OCI-LY3 (cell line): ENCODE results near the gene POU5F1.

Experiments used
- H2AFZ ChIP-seq: fragments of 200-600, 300-600 bp; shearing (Covaris generic); 2 replicates; pipeline ENCODE4 v1.6.0; 2014; ENCODE audit warnings: antibody characterized with exemption, low read depth, low read length
- H3K27ac ChIP-seq: fragments of 200-600, 300-600 bp; sonication (generic); 2 replicates; pipeline ENCODE4 v1.5.1; 2014; ENCODE audit warnings: mild to moderate bottlenecking, low read length, moderate library complexity, mixed read lengths
- H3K27me3 ChIP-seq: fragments of 200-600, 300-600 bp; sonication (generic); 2 replicates; pipeline ENCODE4 v1.6.1; 2014; ENCODE audit warnings: low read depth, low read length, mixed read lengths
- H3K36me3 ChIP-seq: fragments of 200-600, 300-600 bp; sonication (generic); replicated peaks from 2 replicates; pipeline ENCODE3; 2014; ENCODE audit warnings: low read depth, low read length, mixed read lengths
- H3K4me1 ChIP-seq: fragments of 300-600, 200-600 bp; sonication (generic); 2 replicates; pipeline ENCODE4 v1.6.1; 2014; ENCODE audit warnings: low read length, mixed read lengths
- H3K4me2 ChIP-seq: fragments of 200-600, 300-600 bp; sonication (generic); 2 replicates; pipeline ENCODE4 v1.6.1; 2014; ENCODE audit warnings: low read length, mixed read lengths
- H3K4me3 ChIP-seq: fragments of 300-600, 200-600 bp; sonication (generic); 2 replicates; pipeline ENCODE4 v1.5.1; 2014; ENCODE audit warnings: antibody characterized with exemption, mild to moderate bottlenecking, low read length, moderate library complexity
- H3K79me2 ChIP-seq: fragments of 300-600, 200-600 bp; shearing (Covaris generic); 2 replicates; pipeline ENCODE4 v1.6.1; 2014; ENCODE audit warnings: mild to moderate bottlenecking, low read length, mixed read lengths
- H3K9ac ChIP-seq: fragments of 300-600, 200-600 bp; shearing (Covaris generic); 2 replicates; pipeline ENCODE4 v1.6.0; 2014; ENCODE audit warnings: mild to moderate bottlenecking, low read length, moderate library complexity
- H3K9me3 ChIP-seq: fragments of 200-600, 300-600 bp; shearing (Covaris generic); 2 replicates; pipeline ENCODE4 v1.6.1; 2014; ENCODE audit warnings: low read length, mixed read lengths; ENCODE audit not compliant: insufficient read depth
- H4K20me1 ChIP-seq: fragments of 200-600, 300-600 bp; sonication (generic); 2 replicates; pipeline ENCODE4 v1.6.1; 2016; ENCODE audit warnings: low read length, mixed read lengths; ENCODE audit not compliant: insufficient read depth
- EZH2phosphoT487 ChIP-seq: fragments of 200-600 bp; shearing (Covaris generic); IDR thresholded peaks from 2 replicates; pipeline ENCODE4 v1.6.1; 2018; ENCODE audit warnings: antibody characterized with exemption, mixed run types, low read depth
- TF ChIP-seq, protein P1 (sequence below): fragments of 200-600, 300-600 bp; sonication (generic); IDR thresholded peaks from 2 replicates; pipeline ENCODE4 v1.5.1; 2014; ENCODE audit warnings: antibody characterized with exemption, low read length, low read depth

POU5F1 gene

DNA sequence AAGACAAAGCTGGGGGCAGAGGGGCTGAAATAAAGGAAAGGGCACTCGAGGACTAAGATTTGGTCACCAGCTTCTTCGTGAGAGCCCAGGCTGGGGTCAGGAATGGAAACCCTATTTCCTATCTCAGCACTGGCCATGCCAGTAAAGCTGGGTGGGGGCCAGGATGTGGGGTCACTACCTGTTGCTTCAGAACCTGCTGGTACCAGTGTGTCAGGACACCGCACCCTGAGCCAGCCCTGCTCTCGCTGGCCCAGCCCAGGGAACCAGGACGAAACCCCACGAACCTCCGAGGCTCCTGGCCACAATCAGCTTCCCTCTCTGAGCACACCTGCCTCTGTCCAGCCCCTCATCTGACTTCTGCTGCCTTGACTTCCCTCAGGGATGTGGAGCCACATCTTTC lies 52.3 kb downstream of the POU5F1 start:
- H3K9ac ChIP-seq: no peak overlapping the region
- no peak for TF ChIP-seq EZH2phosphoT487
- TF ChIP-seq, protein P1, sequence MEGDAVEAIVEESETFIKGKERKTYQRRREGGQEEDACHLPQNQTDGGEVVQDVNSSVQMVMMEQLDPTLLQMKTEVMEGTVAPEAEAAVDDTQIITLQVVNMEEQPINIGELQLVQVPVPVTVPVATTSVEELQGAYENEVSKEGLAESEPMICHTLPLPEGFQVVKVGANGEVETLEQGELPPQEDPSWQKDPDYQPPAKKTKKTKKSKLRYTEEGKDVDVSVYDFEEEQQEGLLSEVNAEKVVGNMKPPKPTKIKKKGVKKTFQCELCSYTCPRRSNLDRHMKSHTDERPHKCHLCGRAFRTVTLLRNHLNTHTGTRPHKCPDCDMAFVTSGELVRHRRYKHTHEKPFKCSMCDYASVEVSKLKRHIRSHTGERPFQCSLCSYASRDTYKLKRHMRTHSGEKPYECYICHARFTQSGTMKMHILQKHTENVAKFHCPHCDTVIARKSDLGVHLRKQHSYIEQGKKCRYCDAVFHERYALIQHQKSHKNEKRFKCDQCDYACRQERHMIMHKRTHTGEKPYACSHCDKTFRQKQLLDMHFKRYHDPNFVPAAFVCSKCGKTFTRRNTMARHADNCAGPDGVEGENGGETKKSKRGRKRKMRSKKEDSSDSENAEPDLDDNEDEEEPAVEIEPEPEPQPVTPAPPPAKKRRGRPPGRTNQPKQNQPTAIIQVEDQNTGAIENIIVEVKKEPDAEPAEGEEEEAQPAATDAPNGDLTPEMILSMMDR: no peak
- H3K9me3 ChIP-seq: no peaks in the 10 kb centered on the region
- H3K4me1 ChIP-seq: peaks cover 15% of the 10 kb centered on the region
- H3K4me3 ChIP-seq: no peak overlapping the region
- no peaks in the 10 kb centered on the region for H3K36me3 ChIP-seq
- H2AFZ ChIP-seq: no peak overlapping the region
- no peaks in the 10 kb centered on the region for H3K79me2 ChIP-seq
- H3K27me3 ChIP-seq: no peaks in the 10 kb centered on the region
- H3K4me2 ChIP-seq: no peak overlapping the region
- H4K20me1 ChIP-seq: no peaks in the 10 kb centered on the region
- no peak overlapping the region for H3K27ac ChIP-seq

DNA sequence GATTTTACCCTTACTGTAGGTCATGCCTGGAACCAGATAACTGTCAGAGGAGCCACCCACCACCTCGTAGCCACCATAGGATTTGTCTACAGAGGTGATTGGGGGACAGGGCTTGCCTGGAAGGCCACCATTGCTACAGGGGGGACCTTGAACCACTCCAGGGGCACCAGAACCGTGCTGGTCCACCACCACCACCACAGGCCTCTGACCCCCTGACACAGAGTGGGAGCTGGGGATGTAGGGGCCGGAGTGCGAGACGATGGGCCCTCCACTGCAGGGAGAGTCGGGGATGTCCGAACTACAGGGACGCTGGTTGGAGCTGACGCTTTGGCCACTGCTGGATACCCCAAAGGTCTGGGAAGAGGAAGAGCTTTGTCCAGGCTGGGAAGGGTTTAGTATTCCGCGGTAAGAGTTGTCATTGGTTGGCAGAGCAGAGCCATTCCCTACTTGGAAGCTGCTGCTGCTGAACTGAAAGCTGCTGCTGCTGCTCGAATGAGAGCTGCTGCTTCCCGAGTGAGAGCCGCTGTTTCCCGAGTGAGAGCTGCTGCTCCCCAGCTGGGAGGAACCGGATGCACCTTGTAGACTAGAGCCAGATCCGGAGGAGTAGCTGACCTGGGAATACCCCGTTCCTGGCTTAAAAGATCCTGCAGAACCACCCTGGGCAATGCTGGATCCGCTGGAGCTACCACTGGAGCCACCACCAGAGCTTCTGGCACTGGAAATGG lies 53.7 kb downstream of the POU5F1 start:
- H2AFZ ChIP-seq: no peak overlapping the region
- H3K4me3 ChIP-seq: no peak overlapping the region
- no peak overlapping the region for H3K9ac ChIP-seq
- H4K20me1 ChIP-seq: no peaks in the 10 kb centered on the region
- H3K9me3 ChIP-seq: no peaks in the 10 kb centered on the region
- no peak overlapping the region for H3K27ac ChIP-seq
- peaks cover 20% of the 10 kb centered on the region for H3K4me1 ChIP-seq
- no peaks in the 10 kb centered on the region for H3K79me2 ChIP-seq
- no peaks in the 10 kb centered on the region for H3K36me3 ChIP-seq
- no peaks in the 10 kb centered on the region; the same call in 1 of the 2 replicates for H3K27me3 ChIP-seq
- no peak for TF ChIP-seq EZH2phosphoT487
- TF ChIP-seq, protein P1: no peak
- no peak overlapping the region for H3K4me2 ChIP-seq

DNA sequence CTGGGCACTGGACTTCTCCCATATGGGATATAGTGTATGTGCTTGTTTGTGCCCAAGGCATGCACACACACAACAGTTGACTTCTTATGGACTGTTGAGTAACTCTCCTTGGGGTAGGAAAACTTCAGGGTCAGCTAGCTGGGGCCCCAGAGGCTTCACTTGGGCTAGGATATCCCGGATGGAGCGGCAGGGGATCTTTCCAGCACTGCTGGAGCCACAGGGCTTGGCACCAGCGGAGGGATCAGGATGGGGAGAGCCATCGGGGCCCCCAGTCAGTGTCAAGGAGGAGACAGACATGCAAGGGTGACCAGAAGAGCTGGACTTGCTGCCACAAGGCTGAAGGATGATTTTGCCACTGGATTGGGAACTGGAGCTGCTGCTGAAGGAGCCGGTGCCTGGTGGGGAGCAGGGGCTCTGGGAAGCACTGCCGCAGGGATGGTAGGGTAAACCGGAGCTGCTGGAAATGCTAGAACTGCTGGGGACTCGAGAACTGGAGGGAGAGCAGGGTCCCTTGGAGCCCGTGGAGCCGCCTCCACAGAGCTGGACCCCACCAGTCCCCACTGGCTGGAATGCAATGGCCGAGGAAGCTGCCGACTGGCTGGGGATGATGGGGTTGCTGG lies 54.4 kb downstream of the POU5F1 start:
- H3K4me1 ChIP-seq: peaks cover 20% of the 10 kb centered on the region
- H3K9ac ChIP-seq: no peak overlapping the region
- H3K4me2 ChIP-seq: peak overlapping the region; percentile 47; the same call in 1 of the 2 replicates
- H3K79me2 ChIP-seq: no peaks in the 10 kb centered on the region
- H3K36me3 ChIP-seq: no peaks in the 10 kb centered on the region
- H2AFZ ChIP-seq: no peak overlapping the region
- H3K27ac ChIP-seq: no peak overlapping the region
- H3K9me3 ChIP-seq: no peaks in the 10 kb centered on the region
- no peaks in the 10 kb centered on the region; the same call in 1 of the 2 replicates for H3K27me3 ChIP-seq
- H4K20me1 ChIP-seq: no peaks in the 10 kb centered on the region
- TF ChIP-seq EZH2phosphoT487: no peak
- TF ChIP-seq, protein P1: no peak
- H3K4me3 ChIP-seq: no peak overlapping the region

DNA sequence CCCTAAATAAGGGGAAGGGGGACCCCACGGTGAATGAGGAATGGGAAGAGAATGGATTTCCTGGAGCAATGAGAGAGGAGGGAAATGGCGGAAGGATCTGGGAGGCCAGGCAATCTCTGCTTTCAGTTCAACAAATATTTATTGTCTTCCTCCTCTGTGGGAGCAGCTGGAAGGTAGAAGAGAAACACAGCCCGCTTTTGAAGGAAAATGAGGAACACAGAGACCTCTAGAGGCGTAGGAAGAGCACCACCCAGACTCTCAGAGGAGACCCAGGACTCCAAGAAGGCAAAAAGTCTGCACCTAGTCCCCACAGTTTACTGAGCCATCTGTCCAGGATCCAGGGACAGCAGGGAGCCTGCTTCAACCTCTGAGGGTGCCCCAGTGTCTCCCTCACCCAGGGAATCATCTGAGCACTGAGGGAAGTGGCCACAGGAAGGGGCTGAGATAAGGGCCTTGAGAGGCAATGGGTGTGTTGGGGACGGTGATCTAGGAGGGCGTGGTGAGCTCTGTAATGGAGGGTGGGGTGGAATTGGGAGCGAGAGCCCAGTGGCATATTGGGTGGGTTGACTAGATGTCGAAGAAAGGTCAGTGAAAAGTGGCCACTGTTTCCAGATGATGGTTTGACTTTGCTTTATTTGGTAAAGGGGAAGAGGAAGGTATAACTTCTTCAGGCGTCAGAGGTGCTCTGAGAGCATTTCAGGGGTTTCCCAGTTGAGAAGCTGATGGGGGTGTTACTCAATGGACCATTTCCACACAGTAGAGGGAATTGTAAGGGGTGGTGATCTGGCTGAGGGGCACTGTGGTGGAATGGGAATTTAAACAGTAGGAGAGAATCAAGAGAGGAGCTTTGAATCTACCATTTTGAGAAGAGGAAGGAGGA lies 55.3 kb downstream of the POU5F1 start:
- H3K27ac ChIP-seq: no peak overlapping the region

More for the DNA sequence above, 55.3 kb downstream of the POU5F1 start:
- H3K4me2 ChIP-seq: peak overlapping the region; percentile 47
- H3K4me1 ChIP-seq: peaks cover 20% of the 10 kb centered on the region
- no peak overlapping the region for H3K4me3 ChIP-seq
- H3K27me3 ChIP-seq: peaks cover 7% of the 10 kb centered on the region
- no peak overlapping the region; the same call in 1 of the 2 replicates for H3K9ac ChIP-seq
- H3K36me3 ChIP-seq: no peaks in the 10 kb centered on the region
- no peaks in the 10 kb centered on the region for H3K79me2 ChIP-seq
- peak overlapping the region; percentile 82 for H2AFZ ChIP-seq
- TF ChIP-seq, protein P1: peak; percentile 36
- TF ChIP-seq EZH2phosphoT487: no peak
- H4K20me1 ChIP-seq: no peaks in the 10 kb centered on the region
- H3K9me3 ChIP-seq: no peaks in the 10 kb centered on the region
